ENCODE results near the gene LAMA3. TPM values are rescaled to one million over a fixed set of nuclear protein-coding genes. Genes with fewer than 3 reads are reported as not detected.

The LAMA3 gene
- total RNA-seq, 1 experiment from 2014 or later = 34.6 TPM

GRCh38 chr18:23828426-23828825, 139.2 kb downstream of the LAMA3 start:
- no peaks in the 10 kb centered on the region for H3K36me3 Mint-ChIP-seq (ENCODE audit: insufficient read depth, unreplicated experiment)
- no peaks in the 10 kb centered on the region for H3K9me3 Mint-ChIP-seq (ENCODE audit: unreplicated experiment)
- no peaks in the 10 kb centered on the region for H3K27me3 Mint-ChIP-seq (ENCODE audit: insufficient read depth, unreplicated experiment)
- DNase-seq = no peak
- H3K4me3 Mint-ChIP-seq (ENCODE audit: unreplicated experiment) = no peak overlapping the region
- Histone ChIP-seq H3K36me3 (ENCODE audit: control insufficient read depth, insufficient read depth, low read length) (no peaks in the 10 kb centered on the region), H3K27me3 (replicated peaks; ENCODE audit: control insufficient read depth, insufficient read depth, low read length) (no peaks in the 10 kb centered on the region), H3K4me3 (ENCODE audit: low read depth, low read length) (no peak overlapping the region), H3K9me3 (no peaks in the 10 kb centered on the region), H3K4me1 (no peaks in the 10 kb centered on the region)
- H3K27ac Mint-ChIP-seq (ENCODE audit: unreplicated experiment) = no peak overlapping the region
- no TSS peak for BruUV-seq (replicated peaks)
- CTCF ChIA-PET = no interaction called here
- intact Hi-C loops (cut with micrococcal nuclease; ENCODE audit: unreplicated experiment) = no loop called here
- POLR2A ChIA-PET = no interaction called here
- no peaks in the 10 kb centered on the region for H3K4me1 Mint-ChIP-seq (ENCODE audit: low read depth, unreplicated experiment)
- TF ChIP-seq CTCF (IDR thresholded peaks at IDR 0.05; ENCODE audit: insufficient read depth in 1 of 2, low read depth in 1 of 2, low read length in 1 of 2, severe bottlenecking in 1 of 2, unreplicated experiment in 1 of 2) = no peak

GRCh38 chr18:23832911-23833310, 143.7 kb downstream of the LAMA3 start:
- H3K4me3 ChIP-seq (ENCODE audit: low read depth, low read length) = no peak overlapping the region
- no peaks in the 10 kb centered on the region for H3K9me3 ChIP-seq
- Mint-ChIP-seq H3K36me3 (ENCODE audit: insufficient read depth, unreplicated experiment) (no peaks in the 10 kb centered on the region), H3K4me1 (ENCODE audit: low read depth, unreplicated experiment) (no peaks in the 10 kb centered on the region), H3K9me3 (ENCODE audit: unreplicated experiment) (no peaks in the 10 kb centered on the region), H3K27ac (ENCODE audit: unreplicated experiment) (no peak overlapping the region), H3K4me3 (ENCODE audit: unreplicated experiment) (no peak overlapping the region), H3K27me3 (ENCODE audit: insufficient read depth, unreplicated experiment) (no peaks in the 10 kb centered on the region)
- POLR2A ChIA-PET = no interaction called here
- no peaks in the 10 kb centered on the region for H3K36me3 ChIP-seq (ENCODE audit: control insufficient read depth, insufficient read depth, low read length)
- DNase-seq = no peak
- CTCF ChIA-PET = no interaction called here
- no TSS peak for BruUV-seq (replicated peaks)
- H3K4me1 ChIP-seq = no peaks in the 10 kb centered on the region
- TF ChIP-seq CTCF (IDR thresholded peaks at IDR 0.05; ENCODE audit: insufficient read depth in 1 of 2, low read depth in 1 of 2, low read length in 1 of 2, severe bottlenecking in 1 of 2, unreplicated experiment in 1 of 2) = no peak
- H3K27me3 ChIP-seq (replicated peaks; ENCODE audit: control insufficient read depth, insufficient read depth, low read length) = no peaks in the 10 kb centered on the region
- intact Hi-C loops (cut with micrococcal nuclease; ENCODE audit: unreplicated experiment) = no loop called here

- POLR2A ChIA-PET = no interaction called here
- H3K4me3 Mint-ChIP-seq (ENCODE audit: unreplicated experiment) = no peak overlapping the region
- CTCF ChIA-PET = no interaction called here
Observed at GRCh38 chr18:23833714-23834113, 144.5 kb downstream of the LAMA3 start.

More at GRCh38 chr18:23833714-23834113, 144.5 kb downstream of the LAMA3 start:
- H3K27ac Mint-ChIP-seq (ENCODE audit: unreplicated experiment) = no peak overlapping the region
- H3K4me1 Mint-ChIP-seq (ENCODE audit: low read depth, unreplicated experiment) = no peaks in the 10 kb centered on the region
- no TSS peak for BruUV-seq (replicated peaks)
- Histone ChIP-seq H3K4me1 (no peaks in the 10 kb centered on the region), H3K4me3 (ENCODE audit: low read depth, low read length) (no peak overlapping the region), H3K9me3 (no peaks in the 10 kb centered on the region), H3K36me3 (ENCODE audit: control insufficient read depth, insufficient read depth, low read length) (no peaks in the 10 kb centered on the region), H3K27me3 (replicated peaks; ENCODE audit: control insufficient read depth, insufficient read depth, low read length) (no peaks in the 10 kb centered on the region)
- H3K9me3 Mint-ChIP-seq (ENCODE audit: unreplicated experiment) = no peaks in the 10 kb centered on the region
- no peaks in the 10 kb centered on the region for H3K27me3 Mint-ChIP-seq (ENCODE audit: insufficient read depth, unreplicated experiment)
- intact Hi-C loops (cut with micrococcal nuclease; ENCODE audit: unreplicated experiment) = no loop called here
- no peaks in the 10 kb centered on the region for H3K36me3 Mint-ChIP-seq (ENCODE audit: insufficient read depth, unreplicated experiment)
- DNase-seq = no peak
- no peak for TF ChIP-seq CTCF (IDR thresholded peaks at IDR 0.05; ENCODE audit: insufficient read depth in 1 of 2, low read depth in 1 of 2, low read length in 1 of 2, severe bottlenecking in 1 of 2, unreplicated experiment in 1 of 2)
